ENCODE data around the gene RBM19. TPM values are rescaled to one million over a fixed set of nuclear protein-coding genes. Genes with fewer than 3 reads are reported as not detected.

Gene RBM19
- total and polyA plus RNA-seq, 9 donors: 11.6 to 44.0 (median 33.9) TPM

DNA sequence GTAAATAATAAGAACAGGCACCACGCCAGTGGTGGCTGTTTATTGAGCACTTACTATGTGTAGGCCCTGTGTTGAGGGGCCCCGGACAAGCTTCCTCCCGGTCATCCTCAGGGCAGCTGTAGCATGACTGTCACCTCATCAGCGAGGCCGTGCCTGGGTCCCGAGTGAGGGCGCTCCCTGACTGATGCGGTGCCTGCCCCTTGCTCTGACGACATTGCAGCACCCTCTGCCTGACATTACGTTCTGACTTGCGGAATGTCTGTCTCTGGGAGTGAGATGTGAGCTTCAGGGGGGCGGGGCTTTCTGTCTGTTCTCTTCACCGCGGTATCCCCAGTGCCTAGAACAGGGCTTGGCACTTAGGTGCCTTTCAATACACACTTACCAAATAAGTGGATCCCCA lies 167.6 kb downstream of the RBM19 start:
- TF ChIP-seq, protein P1, sequence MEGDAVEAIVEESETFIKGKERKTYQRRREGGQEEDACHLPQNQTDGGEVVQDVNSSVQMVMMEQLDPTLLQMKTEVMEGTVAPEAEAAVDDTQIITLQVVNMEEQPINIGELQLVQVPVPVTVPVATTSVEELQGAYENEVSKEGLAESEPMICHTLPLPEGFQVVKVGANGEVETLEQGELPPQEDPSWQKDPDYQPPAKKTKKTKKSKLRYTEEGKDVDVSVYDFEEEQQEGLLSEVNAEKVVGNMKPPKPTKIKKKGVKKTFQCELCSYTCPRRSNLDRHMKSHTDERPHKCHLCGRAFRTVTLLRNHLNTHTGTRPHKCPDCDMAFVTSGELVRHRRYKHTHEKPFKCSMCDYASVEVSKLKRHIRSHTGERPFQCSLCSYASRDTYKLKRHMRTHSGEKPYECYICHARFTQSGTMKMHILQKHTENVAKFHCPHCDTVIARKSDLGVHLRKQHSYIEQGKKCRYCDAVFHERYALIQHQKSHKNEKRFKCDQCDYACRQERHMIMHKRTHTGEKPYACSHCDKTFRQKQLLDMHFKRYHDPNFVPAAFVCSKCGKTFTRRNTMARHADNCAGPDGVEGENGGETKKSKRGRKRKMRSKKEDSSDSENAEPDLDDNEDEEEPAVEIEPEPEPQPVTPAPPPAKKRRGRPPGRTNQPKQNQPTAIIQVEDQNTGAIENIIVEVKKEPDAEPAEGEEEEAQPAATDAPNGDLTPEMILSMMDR (IDR thresholded peaks at IDR 0.05): no peak
- DNase-seq: no peak
- intact Hi-C loops (cut with DNase I): no loop called here
- no peaks in the 10 kb centered on the region for H3K36me3 ChIP-seq
- 78 to 93% (median 78%) methylated on average over 14 of the region's 14 CpGs for WGBS, 3 donors
- no peak overlapping the region for H3K4me3 ChIP-seq
- no peaks in the 10 kb centered on the region for H3K27me3 ChIP-seq
- H3K27ac ChIP-seq: no peak overlapping the region
- H3K4me1 ChIP-seq (ENCODE audit: insufficient read depth): no peaks in the 10 kb centered on the region
- no peaks in the 10 kb centered on the region for H3K9me3 ChIP-seq

- no peaks in the 10 kb centered on the region for H3K36me3 ChIP-seq
- H3K27ac ChIP-seq: no peak overlapping the region
- TF ChIP-seq EP300 (IDR thresholded peaks at IDR 0.05): no peak
- no peak for TF ChIP-seq POLR2A (IDR thresholded peaks at IDR 0.05)
- TF ChIP-seq, protein P1 (IDR thresholded peaks at IDR 0.05): no peak
- H3K9me3 ChIP-seq: no peaks in the 10 kb centered on the region
- H3K4me1 ChIP-seq (ENCODE audit: insufficient read depth): no peaks in the 10 kb centered on the region
- no peaks in the 10 kb centered on the region for H3K27me3 ChIP-seq
- no peak overlapping the region for H3K4me3 ChIP-seq
- intact Hi-C loops (cut with DNase I): no loop called here
- no peak for DNase-seq
Measured at GRCh38 chr12:113797535-113797868, 168.6 kb downstream of the RBM19 start.

- TF ChIP-seq POLR2A (IDR thresholded peaks at IDR 0.05) (no peak), EP300 (IDR thresholded peaks at IDR 0.05) (no peak)
- TF ChIP-seq, protein P1 (IDR thresholded peaks at IDR 0.05): no peak
- intact Hi-C loops (cut with DNase I): no loop called here
- H3K36me3 ChIP-seq: no peaks in the 10 kb centered on the region
- 49 to 60% (median 54%) methylated on average over 14 of the region's 14 CpGs for WGBS, 3 donors
- no peaks in the 10 kb centered on the region for H3K27me3 ChIP-seq
- no peak overlapping the region for H3K27ac ChIP-seq
- no peak for DNase-seq
- no peaks in the 10 kb centered on the region for H3K9me3 ChIP-seq
- H3K4me1 ChIP-seq (ENCODE audit: insufficient read depth): no peaks in the 10 kb centered on the region
- H3K4me3 ChIP-seq: no peak overlapping the region
Measured at GRCh38 chr12:113796852-113797534, 169.1 kb downstream of the RBM19 start.

GRCh38 chr12:113796066-113796827 lies 169.9 kb downstream of the RBM19 start:
- H3K4me1 ChIP-seq (ENCODE audit: insufficient read depth): no peaks in the 10 kb centered on the region
- H3K9me3 ChIP-seq: no peaks in the 10 kb centered on the region
- no peaks in the 10 kb centered on the region for H3K27me3 ChIP-seq
- no peak overlapping the region for H3K27ac ChIP-seq
- intact Hi-C loops (cut with DNase I): no loop called here
- 53 to 69% (median 57%) methylated on average over 28 of the region's 28 CpGs for WGBS, 3 donors
- DNase-seq: no peak
- no peaks in the 10 kb centered on the region for H3K36me3 ChIP-seq
- H3K4me3 ChIP-seq: no peak overlapping the region
- TF ChIP-seq, protein P1 (IDR thresholded peaks at IDR 0.05): no peak
- TF ChIP-seq EP300 (IDR thresholded peaks at IDR 0.05) (no peak), POLR2A (IDR thresholded peaks at IDR 0.05) (no peak)
